NCI-H748 treated with DMSO at 0.1 percent for 48 hours (cell line): ENCODE results near the gene POMC.
"Not testable (repeated sequence)": the region's sequence is repeated elsewhere in the genome, so short reads cannot be mapped to it uniquely, and the experiment has no call there.

ENCODE experiments used
- DNase-seq: peaks from one replicate; lab custom pipeline; 2025; lab: John Stamatoyannopoulos, UW

Gene POMC

GRCh38 chr2:25168256-25169072 lies at the start of gene POMC:
TSS of gene POMC (minus strand) at chr2:25168580. CDS start at chr2:25164772, 3,808 bp downstream.
- DNase-seq = peak; percentile 35

GRCh38 chr2:25218100-25218499 lies 49.7 kb upstream of the POMC start:
- no peak for DNase-seq

DNA sequence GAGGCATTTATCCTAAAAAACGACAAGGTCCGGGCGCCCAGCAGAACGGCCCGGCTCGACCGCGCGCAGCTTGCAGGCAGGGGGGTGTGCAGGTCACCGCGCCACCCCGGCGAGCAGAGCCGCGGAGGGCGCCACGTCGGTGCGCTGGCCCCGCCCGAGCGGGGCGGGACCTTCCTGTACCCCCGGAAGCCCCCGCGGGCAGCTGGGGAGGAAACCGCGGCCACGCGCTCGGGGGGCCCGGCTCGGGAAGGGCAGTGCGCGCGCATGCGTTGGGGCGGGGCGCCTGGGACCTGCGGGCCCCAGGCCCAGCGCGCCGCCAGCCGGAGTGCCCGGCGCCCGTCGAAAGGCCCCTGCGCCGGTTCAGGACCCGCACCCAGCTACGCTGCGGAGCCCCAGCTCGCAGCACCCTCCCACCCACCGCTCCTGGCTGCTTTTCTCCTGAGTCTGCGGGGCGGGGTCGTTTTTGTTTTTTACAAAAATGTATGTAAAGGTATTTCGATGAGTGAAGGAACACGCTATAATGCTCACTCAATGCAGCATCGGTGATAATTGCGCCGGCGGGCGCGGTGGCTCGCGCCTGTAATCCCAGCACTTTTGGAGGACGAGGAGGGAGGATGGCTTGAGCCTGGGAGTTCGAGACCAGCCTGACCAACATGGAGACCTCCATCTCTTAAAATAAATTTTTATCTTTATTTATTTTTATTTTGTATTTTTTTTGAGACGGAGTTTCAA lies 47.7 kb upstream of the POMC start:
- DNase-seq = no peak

GRCh38 chr2:25215232-25215631 lies 46.9 kb upstream of the POMC start:
- DNase-seq = no peak

- DNase-seq = no peak
Measured at GRCh38 chr2:25213229-25213628, 44.8 kb upstream of the POMC start.

- not testable (repeated sequence) for DNase-seq
Measured at GRCh38 chr2:25210923-25211322, 42.5 kb upstream of the POMC start.

- no peak for DNase-seq
Measured at GRCh38 chr2:25207078-25207545, 38.7 kb upstream of the POMC start.

DNA sequence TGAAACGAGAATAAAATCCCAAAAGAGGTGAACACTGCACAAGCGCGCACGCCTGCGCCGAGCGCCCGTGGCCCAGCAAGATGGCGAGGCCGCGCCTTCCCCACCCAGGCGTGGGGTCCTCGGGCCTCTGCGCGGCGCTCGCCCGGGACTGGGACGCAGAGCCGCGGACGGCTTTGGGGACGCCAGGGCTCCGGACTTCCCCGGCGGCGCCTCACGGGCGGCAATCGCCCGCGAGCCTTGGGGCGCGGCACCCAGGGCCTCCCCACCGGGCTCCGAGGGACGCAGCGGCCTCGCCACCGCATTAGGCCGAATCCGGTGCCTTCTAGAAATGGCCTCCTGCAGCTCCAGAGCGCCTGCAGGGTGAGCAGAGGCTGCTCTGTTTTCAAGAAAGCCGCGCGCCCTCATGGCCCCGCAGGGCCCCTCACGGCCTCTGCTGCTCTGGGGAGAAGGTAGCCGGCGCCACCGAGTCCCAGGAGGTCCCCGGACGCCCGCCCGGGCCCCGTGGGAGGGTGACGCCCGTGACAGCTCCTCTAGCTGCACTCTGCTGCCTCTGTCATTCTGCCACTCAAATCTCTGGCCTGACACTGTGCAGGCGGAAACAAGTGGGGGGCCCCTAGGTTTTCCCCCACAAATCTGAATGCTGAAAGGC lies 35.9 kb upstream of the POMC start:
- DNase-seq = no peak

- no peak for DNase-seq
Measured at GRCh38 chr2:25202275-25202674, 33.9 kb upstream of the POMC start.

GRCh38 chr2:25201794-25202193 lies 33.4 kb upstream of the POMC start:
- DNase-seq = no peak

GRCh38 chr2:25201265-25201664 lies 32.9 kb upstream of the POMC start:
- no peak for DNase-seq

DNA sequence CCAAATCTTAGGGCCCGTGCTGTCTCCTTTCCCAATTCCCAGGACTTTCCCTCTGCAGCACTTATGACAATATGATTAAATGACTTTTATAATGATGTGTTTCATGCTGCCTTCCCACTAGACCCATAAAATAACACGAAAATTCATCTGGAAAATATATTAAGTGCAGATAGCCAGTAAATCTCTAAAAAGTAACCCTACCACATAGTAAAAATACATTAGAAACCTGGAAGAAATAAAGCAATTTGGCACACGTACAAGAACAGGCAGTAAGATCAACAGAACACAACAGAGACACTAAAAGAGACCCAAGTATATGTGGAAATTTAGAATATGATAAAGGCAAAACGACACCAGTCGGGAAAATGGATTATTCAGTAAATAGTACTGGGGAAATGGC lies 30.2 kb upstream of the POMC start:
- DNase-seq = no peak

- no peak for DNase-seq
Measured at GRCh38 chr2:25198209-25198525, 29.8 kb upstream of the POMC start.

- DNase-seq = no peak
Measured at GRCh38 chr2:25197336-25198208, 29.2 kb upstream of the POMC start.

- DNase-seq = no peak
Measured at GRCh38 chr2:25194576-25195122, 26.3 kb upstream of the POMC start.

DNA sequence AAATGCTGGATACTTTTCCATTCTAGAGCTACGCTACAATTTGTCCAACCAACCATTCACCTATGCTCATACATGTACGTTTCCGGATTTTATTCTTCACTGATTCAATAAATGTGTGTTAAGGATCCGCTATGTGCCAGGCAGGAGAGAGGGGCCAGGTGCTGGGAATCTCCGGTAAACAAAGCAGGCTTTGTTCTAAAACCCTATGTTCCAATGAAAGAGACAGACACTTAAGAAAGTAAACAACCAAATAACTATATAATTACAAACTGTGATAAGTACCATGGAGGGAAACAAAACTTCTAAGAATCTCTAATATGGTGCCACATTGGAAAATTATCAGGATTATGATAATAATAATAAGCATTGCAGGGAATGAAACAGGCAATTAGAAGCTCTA lies 22.2 kb upstream of the POMC start:
- DNase-seq = peak; percentile 55

- DNase-seq = no peak
Measured at GRCh38 chr2:25188405-25188804, 20.0 kb upstream of the POMC start.

DNA sequence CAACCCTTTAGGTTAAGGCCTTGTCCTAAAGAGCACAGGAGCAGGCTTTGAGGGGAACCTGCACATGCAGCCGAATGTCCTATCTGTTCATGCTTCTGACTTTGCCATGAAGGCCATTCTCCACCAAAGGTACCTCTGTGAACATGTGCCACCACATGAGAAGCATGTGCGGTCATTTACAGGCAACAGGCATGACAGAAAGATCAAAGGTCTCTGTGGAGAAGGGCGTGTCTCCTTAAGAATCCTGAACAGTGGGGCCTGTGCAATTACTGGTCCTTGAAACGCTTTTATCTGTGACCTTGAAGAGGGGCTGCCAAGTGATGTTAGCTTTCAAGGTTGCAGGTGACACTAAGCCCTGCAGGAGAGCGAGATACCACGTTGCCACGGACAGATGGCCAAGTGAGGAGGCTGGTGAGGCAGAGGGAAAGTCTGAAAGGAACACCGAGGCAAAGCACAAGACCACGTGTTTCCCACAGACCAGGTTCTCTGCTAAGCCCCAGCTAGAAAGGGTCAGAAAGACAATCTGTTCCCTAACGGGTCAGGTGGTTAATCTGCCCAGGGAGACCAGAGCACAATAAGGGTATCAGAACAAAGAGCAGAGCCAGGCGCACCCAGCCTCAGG lies 19.5 kb upstream of the POMC start:
- no peak for DNase-seq

DNA sequence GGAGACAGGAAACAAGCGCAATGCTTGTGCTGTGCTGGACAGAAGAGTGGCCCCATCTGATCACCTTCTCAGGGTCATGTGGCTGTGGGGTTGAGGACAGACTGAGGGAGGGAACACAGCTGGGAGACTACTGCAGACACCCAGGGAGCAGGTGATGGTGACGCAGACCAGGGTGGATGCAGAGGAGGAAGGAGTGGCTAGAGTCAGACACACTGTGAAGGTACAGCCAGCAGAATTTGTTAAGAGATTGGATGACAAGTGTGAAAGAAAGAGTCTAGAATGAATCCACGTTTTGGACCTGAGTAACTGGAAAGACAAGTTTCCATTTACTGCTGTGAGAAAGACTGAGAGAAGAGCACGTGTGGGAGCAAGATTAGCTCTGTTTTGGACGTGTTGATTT lies 15.9 kb upstream of the POMC start:
- no peak for DNase-seq

DNA sequence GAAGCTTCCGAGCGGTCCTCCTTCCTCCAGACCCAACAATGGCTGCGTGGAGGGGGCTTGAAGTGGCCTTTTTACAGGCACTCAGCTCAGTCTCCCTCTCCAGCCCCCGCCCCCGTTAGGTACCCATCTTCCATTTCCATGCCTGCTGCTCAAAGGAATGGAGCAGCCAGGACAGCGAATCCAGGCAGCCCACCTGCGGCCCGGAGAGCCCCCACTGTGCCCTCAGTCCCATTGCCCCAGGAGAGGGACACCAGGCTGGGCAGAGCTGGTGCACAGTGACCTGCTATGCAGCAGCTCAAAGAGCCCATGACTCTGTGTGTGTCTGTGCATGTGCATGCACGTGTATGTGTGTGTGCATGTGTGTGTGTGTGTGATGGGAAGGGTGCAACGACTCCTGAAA lies 10.6 kb upstream of the POMC start:
- no peak for DNase-seq

DNA sequence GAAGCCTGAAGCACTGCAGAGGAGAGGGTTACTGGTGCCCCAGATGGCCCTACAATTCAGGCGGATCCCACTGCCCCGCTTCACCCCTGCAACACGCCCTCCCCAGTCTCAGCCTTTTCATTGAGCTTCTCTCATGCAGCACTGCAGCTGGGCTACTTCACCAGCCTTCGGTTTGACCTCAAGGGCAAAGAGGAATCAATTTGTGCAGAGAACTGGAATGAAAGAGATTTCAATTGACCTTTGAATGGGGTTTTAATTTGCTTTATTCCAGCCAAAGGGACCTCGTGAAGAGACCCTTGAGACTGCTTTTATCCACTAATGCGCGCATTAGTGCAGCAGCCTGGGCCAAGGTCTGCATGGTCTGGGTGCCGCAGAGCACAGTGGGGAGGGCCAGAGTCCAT lies 8.8 kb upstream of the POMC start:
- DNase-seq = no peak
